DOHH2 (cell line): ENCODE measurements around the gene KMT2D.

Experiments
- H3F3A ChIP-seq: fragments of 200-600 bp; sonication (generic), shearing (Covaris generic); 2 replicates; pipeline ENCODE4 v1.6.0; 2016; ENCODE audit warnings: antibody characterized with exemption, mild to moderate bottlenecking; ENCODE audit not compliant: control insufficient read depth, insufficient read depth
- H3K27ac ChIP-seq: fragments of 200-600 bp; sonication (generic); 2 replicates; pipeline ENCODE4 v1.5.1; 2014; ENCODE audit warnings: low read depth, mild to moderate bottlenecking, low read length, moderate library complexity
- H3K27me3 ChIP-seq: fragments of 200-600 bp; sonication (generic); 2 replicates; pipeline ENCODE4 v1.6.1; 2014; ENCODE audit warnings: mild to moderate bottlenecking, low read length, mixed read lengths; ENCODE audit not compliant: control insufficient read depth
- H3K36me3 ChIP-seq: fragments of 200-600 bp; sonication (generic); 2 replicates; pipeline ENCODE4 v1.6.1; 2014; ENCODE audit warnings: mild to moderate bottlenecking, low read length, moderate library complexity, mixed read lengths; ENCODE audit not compliant: control insufficient read depth
- H3K4me1 ChIP-seq: fragments of 200-600 bp; sonication (generic); 2 replicates; pipeline ENCODE4 v1.6.1; 2014; ENCODE audit warnings: mild to moderate bottlenecking, low read length, mixed read lengths; ENCODE audit not compliant: control insufficient read depth
- H3K4me2 ChIP-seq: fragments of 200-600 bp; sonication (generic); 2 replicates; pipeline ENCODE4 v1.6.0; 2014; ENCODE audit warnings: mild to moderate bottlenecking, low read length, moderate library complexity
- H3K4me3 ChIP-seq: fragments of 200-600 bp; sonication (generic); 2 replicates; pipeline ENCODE4 v1.5.1; 2014; ENCODE audit warnings: mild to moderate bottlenecking, low read length, mixed read lengths
- H3K79me2 ChIP-seq: fragments of 200-600 bp; sonication (generic); 2 replicates; pipeline ENCODE4 v1.6.1; 2014; ENCODE audit warnings: mild to moderate bottlenecking, low read length, mixed read lengths; ENCODE audit not compliant: control insufficient read depth
- H3K9me2 ChIP-seq: fragments of 200-600 bp; sonication (generic); replicated peaks from 2 replicates; pipeline ENCODE4 v1.6.1; 2014; ENCODE audit warnings: mild to moderate bottlenecking, low read length, mixed read lengths; ENCODE audit not compliant: control insufficient read depth
- H3K9me3 ChIP-seq: fragments of 200-600 bp; sonication (generic); 2 replicates; pipeline ENCODE4 v1.6.1; 2014; ENCODE audit warnings: antibody characterized with exemption, low read length, mixed read lengths; ENCODE audit not compliant: control insufficient read depth, insufficient read depth
- H4K20me1 ChIP-seq: fragments of 200-600 bp; sonication (generic); 2 replicates; pipeline ENCODE4 v1.6.0; 2014; ENCODE audit warnings: low read depth, mild to moderate bottlenecking, antibody characterized with exemption, low read length, moderate library complexity; ENCODE audit not compliant: control insufficient read depth, insufficient read depth
- CTCF ChIP-seq: fragments of 200-600 bp; sonication (generic); IDR thresholded peaks from one replicate; pipeline ENCODE4 v1.5.1; 2014; ENCODE audit warnings: antibody characterized with exemption, mild to moderate bottlenecking, low read depth, low read length; ENCODE audit not compliant: poor library complexity, severe bottlenecking
- EZH2phosphoT487 ChIP-seq: fragments of 200-600 bp; sonication (generic); IDR thresholded peaks from 2 replicates; pipeline ENCODE4 v1.6.1; 2017; ENCODE audit warnings: borderline replicate concordance, mild to moderate bottlenecking, antibody characterized with exemption, low read length, moderate library complexity, mixed read lengths

Gene KMT2D

GRCh38 chr12:49041036-49041880 is 19.3 kb downstream of the KMT2D start:
- no peak for TF ChIP-seq CTCF
- TF ChIP-seq EZH2phosphoT487, result no peak
- H3K4me1 ChIP-seq, result no peaks in the 10 kb centered on the region
- no peaks in the 10 kb centered on the region for H3F3A ChIP-seq
- no peak overlapping the region for H3K27ac ChIP-seq
- H4K20me1 ChIP-seq, result 0 out of 2 replicates have a peak, but pooled peaks cover 3% of the 10 kb centered on the region
- H3K9me2 ChIP-seq, result no peaks in the 10 kb centered on the region
- no peak overlapping the region for H3K4me2 ChIP-seq
- no peaks in the 10 kb centered on the region for H3K9me3 ChIP-seq
- no peaks in the 10 kb centered on the region for H3K79me2 ChIP-seq
- H3K36me3 ChIP-seq, result peaks cover 96% of the 10 kb centered on the region
- H3K27me3 ChIP-seq, result no peaks in the 10 kb centered on the region
- H3K4me3 ChIP-seq, result no peak overlapping the region

- TF ChIP-seq EZH2phosphoT487 (no peak), CTCF (no peak)
- Histone ChIP-seq H3K9me2 (no peaks in the 10 kb centered on the region), H4K20me1 (0 out of 2 replicates have a peak, but pooled peaks cover 3% of the 10 kb centered on the region), H3K4me3 (no peak overlapping the region), H3K27ac (no peak overlapping the region), H3K4me1 (no peaks in the 10 kb centered on the region), H3F3A (no peaks in the 10 kb centered on the region), H3K4me2 (no peak overlapping the region), H3K27me3 (no peaks in the 10 kb centered on the region), H3K79me2 (no peaks in the 10 kb centered on the region), H3K9me3 (no peaks in the 10 kb centered on the region), H3K36me3 (peaks cover 95% of the 10 kb centered on the region)
These were observed 20.2 kb downstream of the KMT2D start for GRCh38 chr12:49040364-49040855.

- Histone ChIP-seq H3K4me2 (no peak overlapping the region), H3K79me2 (no peaks in the 10 kb centered on the region), H3K9me2 (no peaks in the 10 kb centered on the region), H3K4me1 (no peaks in the 10 kb centered on the region), H3K27ac (no peak overlapping the region), H3K36me3 (peaks cover 97% of the 10 kb centered on the region), H3F3A (no peaks in the 10 kb centered on the region), H4K20me1 (peaks cover 7% of the 10 kb centered on the region; the same call in 1 of the 2 replicates), H3K27me3 (no peaks in the 10 kb centered on the region), H3K4me3 (no peak overlapping the region), H3K9me3 (no peaks in the 10 kb centered on the region)
- no peak for TF ChIP-seq CTCF
- no peak for TF ChIP-seq EZH2phosphoT487
These were observed 20.9 kb downstream of the KMT2D start for GRCh38 chr12:49039421-49040363.
